GM23338 (cell line): ENCODE data around the gene DDN. TPM values are rescaled to one million over a fixed set of nuclear protein-coding genes. Genes with fewer than 3 reads are reported as not detected.

Experiments used
- ATAC-seq: fragments of 200-7000 bp; cut with Tn5 transposase; 3 replicates; pipeline ENCODE4 v1.9.1; 2020
- DNase-seq: peaks from one replicate; pipeline ENCODE4 v3.0.0-alpha.2; 2015; ENCODE audit warnings: low spot score
- H2AFZ ChIP-seq: fragments of 200-600 bp; sonication (generic); 2 replicates; pipeline ENCODE4 v1.8.0; 2016; ENCODE audit warnings: antibody characterized with exemption, mild to moderate bottlenecking, moderate library complexity
- H3F3A ChIP-seq: fragments of 200-600 bp; sonication (generic); replicated peaks from 2 replicates; pipeline ENCODE4 v1.8.0; 2017; ENCODE audit warnings: antibody characterized with exemption, mixed run types, low read depth
- H3K27ac ChIP-seq: fragments of 200-600 bp; sonication (generic); 2 replicates; pipeline ENCODE4 v1.6.1; 2016; ENCODE audit warnings: low read depth
- H3K27me3 ChIP-seq: fragments of 200-600 bp; sonication (generic); 2 replicates; pipeline ENCODE4 v1.8.0; 2016; ENCODE audit warnings: mild to moderate bottlenecking, mixed run types, moderate library complexity; ENCODE audit not compliant: insufficient read depth
- H3K36me3 ChIP-seq: fragments of 200-600 bp; sonication (generic); 2 replicates; pipeline ENCODE4 v1.8.0; 2016; ENCODE audit warnings: mild to moderate bottlenecking; ENCODE audit not compliant: insufficient read depth
- H3K4me1 ChIP-seq: fragments of 200-600 bp; sonication (generic); 2 replicates; pipeline ENCODE4 v1.8.0; 2016; ENCODE audit warnings: mild to moderate bottlenecking, moderate library complexity; ENCODE audit not compliant: insufficient read depth
- H3K4me2 ChIP-seq: fragments of 200-600 bp; sonication (generic); 2 replicates; pipeline ENCODE4 v1.7.1; 2017; ENCODE audit warnings: mixed run types
- H3K4me3 ChIP-seq: fragments of 200-600 bp; sonication (generic); 2 replicates; pipeline ENCODE4 v1.6.1; 2016; ENCODE audit warnings: mixed run types
- H3K79me2 ChIP-seq: fragments of 200-600 bp; sonication (generic); replicated peaks from 2 replicates; pipeline ENCODE4 v1.8.0; 2017; ENCODE audit warnings: mild to moderate bottlenecking; ENCODE audit not compliant: insufficient read depth
- H3K9me2 ChIP-seq: fragments of 200-600 bp; sonication (generic); 2 replicates; pipeline ENCODE4 v1.8.0; 2017; ENCODE audit not compliant: insufficient read depth
- H4K20me1 ChIP-seq: fragments of 200-600 bp; sonication (generic); replicated peaks from 2 replicates; pipeline ENCODE4 v1.8.0; 2017; ENCODE audit warnings: mild to moderate bottlenecking; ENCODE audit not compliant: insufficient read depth
- H3K27ac Mint-ChIP-seq: 2 replicates; pipeline ENCODE4 v1.8.0; 2020; ENCODE audit warnings: inconsistent platforms, mild to moderate bottlenecking, moderate library complexity, mixed read lengths
- H3K27me3 Mint-ChIP-seq: 3 replicates; pipeline ENCODE4 v1.8.0; 2022; ENCODE audit warnings: low read depth, mild to moderate bottlenecking, moderate library complexity, mixed read lengths, inconsistent platforms; ENCODE audit not compliant: insufficient read depth, poor library complexity
- H3K36me3 Mint-ChIP-seq: 3 replicates; pipeline ENCODE4 v1.8.0; 2021; ENCODE audit warnings: low read depth, mild to moderate bottlenecking, inconsistent platforms, moderate library complexity, mixed read lengths
- H3K4me1 Mint-ChIP-seq: 3 replicates; pipeline ENCODE4 v1.8.0; 2020; ENCODE audit warnings: mild to moderate bottlenecking, inconsistent platforms, mixed read lengths
- H3K4me3 Mint-ChIP-seq: 3 replicates; pipeline ENCODE4 v1.8.0; 2021; ENCODE audit warnings: moderate library complexity, mild to moderate bottlenecking, inconsistent platforms, mixed read lengths
- H3K9me3 Mint-ChIP-seq: 3 replicates; pipeline ENCODE4 v1.8.0; 2020; ENCODE audit warnings: moderate library complexity, mild to moderate bottlenecking, inconsistent platforms, mixed read lengths
- CREB1 ChIP-seq: fragments of 250-450 bp; sonication (Bioruptor Pico); IDR thresholded peaks from 2 replicates; pipeline ENCODE4 v1.5.0; 2020; ENCODE audit warnings: low read depth, mild to moderate bottlenecking, moderate library complexity
- CTCF ChIP-seq, 2 experiments: fragments of 200-600 bp in 1 of 2; sonication (generic) in 1 of 2; conservative IDR thresholded peaks; 2 replicates each; pipeline versions ENCODE4 v1.5.1 to v1.6.1; 2016 to 2017; ENCODE audit warnings: antibody characterized with exemption in 2 of 2, low read depth in 2 of 2, mild to moderate bottlenecking in 2 of 2, moderate library complexity in 1 of 2
- ETS1 ChIP-seq: IDR thresholded peaks from 2 replicates; pipeline ENCODE4 v1.6.1; 2016; ENCODE audit warnings: antibody characterized with exemption
- EZH2 ChIP-seq: fragments of 200-600 bp; sonication (generic); IDR thresholded peaks from one replicate; pipeline ENCODE4 v1.8.0; 2017; ENCODE audit warnings: antibody characterized with exemption, mild to moderate bottlenecking, low read depth; ENCODE audit not compliant: unreplicated experiment
- EZH2phosphoT487 ChIP-seq: fragments of 200-600 bp; sonication (generic); IDR thresholded peaks from one replicate; pipeline ENCODE4 v1.8.1; 2018; ENCODE audit warnings: antibody characterized with exemption; ENCODE audit not compliant: unreplicated experiment
- JUNB ChIP-seq: IDR thresholded peaks from one replicate; pipeline ENCODE4 v1.6.1; 2016; ENCODE audit warnings: antibody characterized with exemption; ENCODE audit not compliant: unreplicated experiment
- NANOG ChIP-seq: IDR thresholded peaks from 2 replicates; pipeline ENCODE4 v1.6.1; 2016; ENCODE audit warnings: antibody characterized with exemption, borderline replicate concordance
- POLR2AphosphoS5 ChIP-seq: IDR thresholded peaks from 2 replicates; pipeline ENCODE4 v1.6.1; 2016; ENCODE audit warnings: antibody characterized with exemption, low read depth
- REST ChIP-seq: IDR thresholded peaks from one replicate; pipeline ENCODE4 v1.6.1; 2018; ENCODE audit warnings: antibody characterized with exemption; ENCODE audit not compliant: unreplicated experiment
- STAT1 ChIP-seq: IDR thresholded peaks from one replicate; pipeline ENCODE4 v1.6.1; 2016; ENCODE audit warnings: antibody characterized with exemption; ENCODE audit not compliant: unreplicated experiment
- ZNF114 ChIP-seq: fragments of 250-450 bp; sonication (Bioruptor Pico); IDR thresholded peaks from 2 replicates; pipeline ENCODE4 v1.5.0; 2020; ENCODE audit warnings: mild to moderate bottlenecking, moderate library complexity
- ZNF331 ChIP-seq: fragments of 250-450 bp; sonication (Bioruptor Pico); IDR thresholded peaks from 2 replicates; pipeline ENCODE4 v1.5.0; 2020; ENCODE audit warnings: low read depth, mild to moderate bottlenecking, moderate library complexity
- ZNF462 ChIP-seq: fragments of 250-450 bp; sonication (Bioruptor Pico); IDR thresholded peaks from 2 replicates; pipeline ENCODE4 v1.5.0; 2020; ENCODE audit warnings: mild to moderate bottlenecking, moderate library complexity
- polyA plus RNA-seq: library from polyadenylated mRNA; unstranded; fragments of >200 nt; fragmentation: Nextera tagmentation; extraction: Ambion mirVana; gene quantifications from 2 replicates; pipeline ENCODE4 v1.2.1, GENCODE V29; 2016
- total RNA-seq: library from RNA; depleted of rRNA; stranded (reverse); fragments of >200 nt; shearing (Covaris generic); gene quantifications from 2 replicates; pipeline ENCODE4 v1.2.3, GENCODE V29; 2014

DDN gene
- total and polyA plus RNA-seq, 2 experiments from 2014 or later = 0.10 TPM; not detected in 1

GRCh38 chr12:48991247-48992050, 7.7 kb downstream of the DDN start:
- Mint-ChIP-seq H3K27ac (no peak overlapping the region), H3K4me3 (no peak overlapping the region), H3K9me3 (no peaks in the 10 kb centered on the region), H3K27me3 (peaks cover 46% of the 10 kb centered on the region), H3K4me1 (peaks cover 17% of the 10 kb centered on the region), H3K36me3 (no peaks in the 10 kb centered on the region)
- no peak for DNase-seq
- H3K4me1 ChIP-seq = peaks cover 4% of the 10 kb centered on the region; the same call in 1 of the 2 replicates
- ATAC-seq = no peak
- H3K4me2 ChIP-seq = no peak overlapping the region
- no peaks in the 10 kb centered on the region for H3K9me2 ChIP-seq
- H3K36me3 ChIP-seq = no peaks in the 10 kb centered on the region
- H2AFZ ChIP-seq = no peak overlapping the region
- peaks cover 8% of the 10 kb centered on the region; the same call in 1 of the 2 replicates for H3F3A ChIP-seq
- TF ChIP-seq ZNF462 (CRISPR knock-in tag) (no peak), CREB1 (CRISPR knock-in tag) (no peak), NANOG (no peak), EZH2 (no peak), ZNF114 (no peak), STAT1 (no peak), POLR2AphosphoS5 (no peak), EZH2phosphoT487 (no peak), JUNB (no peak), ETS1 (no peak), ZNF331 (CRISPR knock-in tag) (no peak), CTCF (conservative IDR thresholded peaks at IDR 0.05; ENCODE audit: low read depth in 2 of 2) (no peak), REST (no peak)
- no peak overlapping the region for H3K27ac ChIP-seq
- H4K20me1 ChIP-seq = 0 out of 2 replicates have a peak, but pooled peaks cover 8% of the 10 kb centered on the region
- H3K4me3 ChIP-seq = no peak overlapping the region
- peaks cover 92% of the 10 kb centered on the region for H3K27me3 ChIP-seq
- no peaks in the 10 kb centered on the region for H3K79me2 ChIP-seq
